Measurements from ENCODE around the gene RNASE8.

Gene RNASE8

GRCh38 chr14:21043974-21044618, 13.5 kb upstream of the RNASE8 start:
- H3K27ac ChIP-seq = no peak overlapping the region
- H3K36me3 ChIP-seq (replicated peaks) = no peaks in the 10 kb centered on the region
- no peak for TF ChIP-seq CTCF (IDR thresholded peaks at IDR 0.05; ENCODE audit: low read depth, low read length, missing control alignments)
- no peaks in the 10 kb centered on the region for H3K27me3 ChIP-seq (replicated peaks)
- in situ Hi-C loops (cut with HindIII; ENCODE audit: low pct_ligation_motif_present, low sequenced_read_pairs) = no loop called here
- no peak for DNase-seq
- H3K4me3 ChIP-seq (ENCODE audit: low read depth, low read length) = no peak overlapping the region

- H3K27ac ChIP-seq = no peak overlapping the region
- DNase-seq = no peak
- in situ Hi-C loops (cut with HindIII; ENCODE audit: low pct_ligation_motif_present, low sequenced_read_pairs) = no loop called here
Observed at GRCh38 chr14:21047378-21047781, 10.2 kb upstream of the RNASE8 start.

GRCh38 chr14:21048638-21049037, 9.0 kb upstream of the RNASE8 start:
- in situ Hi-C loops (cut with HindIII; ENCODE audit: low pct_ligation_motif_present, low sequenced_read_pairs) = no loop called here
- no peak for TF ChIP-seq CTCF (IDR thresholded peaks at IDR 0.05; ENCODE audit: low read depth, low read length, missing control alignments)
- Histone ChIP-seq H3K36me3 (replicated peaks) (no peaks in the 10 kb centered on the region), H3K27me3 (replicated peaks) (no peaks in the 10 kb centered on the region), H3K27ac (no peak overlapping the region), H3K4me3 (ENCODE audit: low read depth, low read length) (no peak overlapping the region)
- no peak for DNase-seq

More at GRCh38 chr14:21047378-21047781, 10.2 kb upstream of the RNASE8 start:
- no peak overlapping the region for H3K4me3 ChIP-seq (ENCODE audit: low read depth, low read length)
- no peaks in the 10 kb centered on the region for H3K36me3 ChIP-seq (replicated peaks)
- no peak for TF ChIP-seq CTCF (IDR thresholded peaks at IDR 0.05; ENCODE audit: low read depth, low read length, missing control alignments)
- H3K27me3 ChIP-seq (replicated peaks) = no peaks in the 10 kb centered on the region

- Histone ChIP-seq H3K27ac (no peak overlapping the region), H3K36me3 (replicated peaks) (no peaks in the 10 kb centered on the region), H3K27me3 (replicated peaks) (no peaks in the 10 kb centered on the region), H3K4me3 (ENCODE audit: low read depth, low read length) (no peak overlapping the region)
- DNase-seq = peak; percentile 44
- in situ Hi-C loops (cut with HindIII; ENCODE audit: low pct_ligation_motif_present, low sequenced_read_pairs) = no loop called here
- TF ChIP-seq CTCF (IDR thresholded peaks at IDR 0.05; ENCODE audit: low read depth, low read length, missing control alignments) = no peak
Observed at GRCh38 chr14:21049271-21049673, 8.3 kb upstream of the RNASE8 start.

- TF ChIP-seq CTCF (IDR thresholded peaks at IDR 0.05; ENCODE audit: low read depth, low read length, missing control alignments) = no peak
- no peak overlapping the region for H3K4me3 ChIP-seq (ENCODE audit: low read depth, low read length)
- H3K36me3 ChIP-seq (replicated peaks) = no peaks in the 10 kb centered on the region
- no peak overlapping the region for H3K27ac ChIP-seq
- no peak for DNase-seq
- H3K27me3 ChIP-seq (replicated peaks) = no peaks in the 10 kb centered on the region
- in situ Hi-C loops (cut with HindIII; ENCODE audit: low pct_ligation_motif_present, low sequenced_read_pairs) = no loop called here
Observed at GRCh38 chr14:21050597-21050996, 7.0 kb upstream of the RNASE8 start.

Data from brain microvascular endothelial cell (primary cell).